ENCODE measurements around the gene C2CD2.

The C2CD2 gene

DNA sequence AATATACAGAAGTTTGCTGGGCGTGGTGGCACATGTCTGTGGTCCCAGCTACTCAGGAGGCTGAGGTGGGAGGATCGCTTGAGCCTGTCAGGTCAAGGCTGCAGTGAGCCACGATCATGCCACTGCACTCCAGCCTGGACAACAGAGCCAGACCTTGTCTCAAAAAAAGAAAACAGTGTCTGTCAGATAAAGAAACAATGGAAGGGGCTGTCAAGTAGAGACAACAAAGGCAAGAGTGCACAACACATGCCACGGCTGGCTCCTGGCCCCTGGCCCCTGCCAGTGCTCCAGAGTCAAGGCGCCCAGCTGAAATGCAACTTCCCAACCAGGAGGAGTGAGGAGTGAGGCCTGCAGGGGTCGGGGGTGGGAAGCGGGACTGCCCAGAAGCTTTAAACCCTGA, 107.3 kb downstream of the C2CD2 start:
- Histone ChIP-seq H3K4me3 (ENCODE audit: low read length) (no peak overlapping the region), H3K36me3 (replicated peaks; ENCODE audit: low read depth, low read length) (no peaks in the 10 kb centered on the region), H4K20me1 (ENCODE audit: insufficient read depth, low read length) (no peaks in the 10 kb centered on the region), H3K4me1 (ENCODE audit: low read length) (no peaks in the 10 kb centered on the region), H3K4me2 (ENCODE audit: low read length) (no peak overlapping the region), H3K27ac (ENCODE audit: low read length) (no peak overlapping the region), H2AFZ (ENCODE audit: low read depth, low read length) (no peak overlapping the region), H3K9ac (ENCODE audit: low read length) (no peak overlapping the region), H3K79me2 (ENCODE audit: low read length) (no peaks in the 10 kb centered on the region), H3K27me3 (ENCODE audit: low read depth, low read length) (no peaks in the 10 kb centered on the region), H3K9me3 (ENCODE audit: insufficient read depth, low read length) (no peaks in the 10 kb centered on the region)
- TF ChIP-seq EZH2phosphoT487 (IDR thresholded peaks at IDR 0.05; ENCODE audit: low read depth) = no peak
- TF ChIP-seq, protein P1, sequence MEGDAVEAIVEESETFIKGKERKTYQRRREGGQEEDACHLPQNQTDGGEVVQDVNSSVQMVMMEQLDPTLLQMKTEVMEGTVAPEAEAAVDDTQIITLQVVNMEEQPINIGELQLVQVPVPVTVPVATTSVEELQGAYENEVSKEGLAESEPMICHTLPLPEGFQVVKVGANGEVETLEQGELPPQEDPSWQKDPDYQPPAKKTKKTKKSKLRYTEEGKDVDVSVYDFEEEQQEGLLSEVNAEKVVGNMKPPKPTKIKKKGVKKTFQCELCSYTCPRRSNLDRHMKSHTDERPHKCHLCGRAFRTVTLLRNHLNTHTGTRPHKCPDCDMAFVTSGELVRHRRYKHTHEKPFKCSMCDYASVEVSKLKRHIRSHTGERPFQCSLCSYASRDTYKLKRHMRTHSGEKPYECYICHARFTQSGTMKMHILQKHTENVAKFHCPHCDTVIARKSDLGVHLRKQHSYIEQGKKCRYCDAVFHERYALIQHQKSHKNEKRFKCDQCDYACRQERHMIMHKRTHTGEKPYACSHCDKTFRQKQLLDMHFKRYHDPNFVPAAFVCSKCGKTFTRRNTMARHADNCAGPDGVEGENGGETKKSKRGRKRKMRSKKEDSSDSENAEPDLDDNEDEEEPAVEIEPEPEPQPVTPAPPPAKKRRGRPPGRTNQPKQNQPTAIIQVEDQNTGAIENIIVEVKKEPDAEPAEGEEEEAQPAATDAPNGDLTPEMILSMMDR (IDR thresholded peaks at IDR 0.05; ENCODE audit: low read depth, low read length) = no peak

DNA sequence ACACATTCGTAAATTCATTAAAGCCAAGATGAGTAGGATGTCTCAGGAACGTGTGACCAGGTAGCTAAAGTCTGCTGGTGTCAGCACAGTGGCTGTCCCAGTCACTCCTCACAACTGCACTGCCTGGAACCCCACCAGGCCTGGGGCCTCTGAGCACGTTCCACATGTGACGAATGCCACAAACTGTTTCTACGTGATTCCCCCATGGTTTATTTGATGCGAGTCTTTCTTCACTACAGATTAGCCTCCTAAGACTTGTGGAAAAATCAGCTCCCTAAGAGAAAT, 107.8 kb downstream of the C2CD2 start:
- Histone ChIP-seq H3K9me3 (ENCODE audit: insufficient read depth, low read length) (no peaks in the 10 kb centered on the region), H2AFZ (ENCODE audit: low read depth, low read length) (no peak overlapping the region), H3K9ac (ENCODE audit: low read length) (no peak overlapping the region), H4K20me1 (ENCODE audit: insufficient read depth, low read length) (no peaks in the 10 kb centered on the region), H3K36me3 (replicated peaks; ENCODE audit: low read depth, low read length) (no peaks in the 10 kb centered on the region), H3K4me1 (ENCODE audit: low read length) (no peaks in the 10 kb centered on the region), H3K79me2 (ENCODE audit: low read length) (no peaks in the 10 kb centered on the region), H3K4me3 (ENCODE audit: low read length) (no peak overlapping the region), H3K4me2 (ENCODE audit: low read length) (no peak overlapping the region), H3K27ac (ENCODE audit: low read length) (no peak overlapping the region), H3K27me3 (ENCODE audit: low read depth, low read length) (no peaks in the 10 kb centered on the region)
- TF ChIP-seq, protein P1 (IDR thresholded peaks at IDR 0.05; ENCODE audit: low read depth, low read length) = no peak
- no peak for TF ChIP-seq EZH2phosphoT487 (IDR thresholded peaks at IDR 0.05; ENCODE audit: low read depth)

DNA sequence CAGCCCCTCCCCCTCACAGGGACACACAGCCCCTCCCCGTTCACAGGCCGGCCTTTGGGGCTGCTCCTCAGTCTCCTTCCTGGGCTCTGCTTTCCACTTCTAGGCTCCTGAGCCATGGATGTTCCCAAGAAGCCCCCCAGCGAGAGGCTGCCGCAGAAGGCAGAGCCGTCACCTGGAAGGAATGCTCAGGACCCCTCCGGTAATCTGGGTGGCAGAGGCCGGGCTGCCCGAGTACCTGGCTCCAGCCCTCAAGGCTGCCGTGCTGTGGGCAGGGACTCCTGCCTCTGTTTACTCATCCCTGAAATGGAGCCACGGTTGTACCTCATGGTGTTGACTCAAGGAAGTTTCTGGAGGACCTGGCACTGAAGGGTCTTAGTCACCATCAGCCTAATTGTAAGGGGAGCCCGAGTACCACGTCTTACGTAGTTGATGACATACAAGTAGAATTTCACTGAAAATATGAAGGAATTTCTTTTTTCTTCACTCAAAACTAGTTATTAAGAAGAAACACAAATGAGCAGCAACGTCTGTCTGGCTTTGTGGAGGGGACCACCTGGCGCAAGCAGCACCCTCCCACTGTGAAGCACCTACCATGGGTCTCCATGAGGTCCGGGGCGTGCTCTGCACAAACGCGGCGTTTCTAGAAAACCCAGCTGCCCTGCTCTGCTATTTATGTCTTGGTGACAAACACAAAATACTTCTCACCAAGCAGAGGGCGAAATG, 108.3 kb downstream of the C2CD2 start:
- Histone ChIP-seq H3K4me1 (ENCODE audit: low read length) (no peaks in the 10 kb centered on the region), H3K27me3 (ENCODE audit: low read depth, low read length) (no peaks in the 10 kb centered on the region), H3K27ac (ENCODE audit: low read length) (no peak overlapping the region), H3K4me2 (ENCODE audit: low read length) (no peak overlapping the region), H3K79me2 (ENCODE audit: low read length) (no peaks in the 10 kb centered on the region), H2AFZ (ENCODE audit: low read depth, low read length) (no peak overlapping the region), H3K4me3 (ENCODE audit: low read length) (no peak overlapping the region), H3K9me3 (ENCODE audit: insufficient read depth, low read length) (no peaks in the 10 kb centered on the region), H3K9ac (ENCODE audit: low read length) (no peak overlapping the region), H4K20me1 (ENCODE audit: insufficient read depth, low read length) (no peaks in the 10 kb centered on the region), H3K36me3 (replicated peaks; ENCODE audit: low read depth, low read length) (no peaks in the 10 kb centered on the region)
- TF ChIP-seq, protein P1 (IDR thresholded peaks at IDR 0.05; ENCODE audit: low read depth, low read length) = no peak
- no peak for TF ChIP-seq EZH2phosphoT487 (IDR thresholded peaks at IDR 0.05; ENCODE audit: low read depth)

DNA sequence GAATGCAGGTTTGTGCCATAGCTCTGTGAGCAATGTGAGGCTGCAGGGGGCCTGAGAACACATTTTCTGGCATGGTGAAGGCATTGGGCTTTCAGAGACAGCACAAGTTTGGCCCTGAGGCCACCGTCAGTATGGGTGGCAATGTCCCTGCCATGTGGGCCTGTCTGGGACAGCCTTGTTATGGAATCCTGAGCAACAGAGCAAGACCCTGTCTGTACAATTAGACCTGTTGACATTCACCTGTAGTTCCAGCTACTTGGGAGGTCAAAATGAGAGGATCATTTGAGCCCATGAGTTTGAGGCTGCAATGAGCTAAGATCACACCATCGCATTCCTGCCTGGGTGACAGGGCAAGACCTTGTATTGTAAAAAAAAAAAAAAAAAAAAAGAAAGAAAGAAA, 110.2 kb downstream of the C2CD2 start:
- TF ChIP-seq, protein P1 (IDR thresholded peaks at IDR 0.05; ENCODE audit: low read depth, low read length) = no peak
- no peak for TF ChIP-seq EZH2phosphoT487 (IDR thresholded peaks at IDR 0.05; ENCODE audit: low read depth)
- Histone ChIP-seq H3K27ac (ENCODE audit: low read length) (no peak overlapping the region), H3K36me3 (replicated peaks; ENCODE audit: low read depth, low read length) (no peaks in the 10 kb centered on the region), H3K9me3 (ENCODE audit: insufficient read depth, low read length) (no peaks in the 10 kb centered on the region), H3K9ac (ENCODE audit: low read length) (no peak overlapping the region), H3K4me2 (ENCODE audit: low read length) (no peak overlapping the region), H2AFZ (ENCODE audit: low read depth, low read length) (no peak overlapping the region), H3K4me1 (ENCODE audit: low read length) (no peaks in the 10 kb centered on the region), H3K4me3 (ENCODE audit: low read length) (no peak overlapping the region), H3K27me3 (ENCODE audit: low read depth, low read length) (no peaks in the 10 kb centered on the region), H3K79me2 (ENCODE audit: low read length) (no peaks in the 10 kb centered on the region), H4K20me1 (ENCODE audit: insufficient read depth, low read length) (no peaks in the 10 kb centered on the region)
